GM18951 (cell line): ENCODE data around the gene SCFD2.
"Not testable (repeated sequence)": the region's sequence is repeated elsewhere in the genome, so short reads cannot be mapped to it uniquely, and the experiment has no call there.

ENCODE experiments used
- POLR2A ChIP-seq: IDR thresholded peaks from 4 replicates; pipeline ENCODE4 v1.6.1; 2011; ENCODE audit warnings: mild to moderate bottlenecking; ENCODE audit not compliant: insufficient read length, insufficient read depth; ENCODE audit errors: extremely low read depth
- in situ Hi-C: fragments of 300-500 bp; cut with MboI; formaldehyde crosslinking; loops from one replicate; pipeline ENCODE4 v1.12.0; 2022; ENCODE audit warnings: low sequenced_read_pairs, mixed read lengths, inconsistent platforms; ENCODE audit not compliant: unreplicated experiment

Gene SCFD2

DNA sequence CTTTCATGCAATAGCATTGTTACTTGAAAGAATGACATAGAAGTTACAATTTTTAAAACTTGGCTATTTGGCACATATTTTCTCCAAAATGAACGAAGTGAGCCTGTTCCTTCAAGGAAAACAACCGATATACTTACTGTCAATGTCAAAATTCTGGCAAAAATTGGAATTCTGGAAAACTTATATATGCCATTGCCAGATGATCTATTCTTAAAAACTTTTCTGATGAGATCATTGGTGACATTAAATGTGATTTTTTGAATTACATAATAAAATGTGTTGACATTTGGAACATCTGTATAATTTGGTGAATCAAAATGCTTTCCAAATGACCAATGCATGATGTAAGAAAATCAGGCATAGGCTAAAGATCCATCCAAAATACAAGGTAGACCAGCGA is 209.0 kb downstream of the SCFD2 start:
- in situ Hi-C loops, result no loop called here
- TF ChIP-seq POLR2A, result no peak

DNA sequence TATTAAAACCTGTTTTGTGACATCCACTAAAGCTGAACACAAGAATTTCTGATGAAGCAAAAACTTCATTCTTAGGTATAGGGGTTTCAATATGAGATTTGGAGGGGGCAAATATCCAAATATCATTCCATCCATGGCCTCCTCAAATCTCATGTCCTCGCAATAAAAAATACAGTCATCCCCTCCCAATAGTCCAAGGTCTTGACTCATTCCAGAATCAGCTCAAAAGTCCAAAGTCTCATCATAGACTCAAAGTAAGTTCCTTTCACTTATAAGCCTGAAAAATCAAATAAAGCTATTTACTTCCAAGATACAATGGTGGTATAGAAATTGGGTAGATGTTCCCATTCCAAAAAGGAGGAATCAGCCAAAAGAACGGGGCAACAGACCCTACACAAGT is 213.4 kb downstream of the SCFD2 start:
- in situ Hi-C loops, result no loop called here

DNA sequence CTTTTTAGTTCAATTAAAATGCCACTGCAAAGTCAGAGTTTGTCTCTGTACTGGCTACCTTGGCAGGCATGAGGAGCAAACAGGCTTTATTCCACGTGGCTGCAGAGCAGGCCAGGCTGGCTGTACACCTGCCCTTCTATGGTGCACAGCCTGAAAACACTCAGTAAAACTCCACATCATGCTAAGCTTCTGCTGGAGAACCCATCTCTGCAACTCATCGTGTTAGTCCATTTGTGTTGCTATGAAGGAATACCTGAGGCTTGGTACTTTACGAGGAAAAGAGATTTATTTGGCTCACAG is 214.4 kb downstream of the SCFD2 start:
- in situ Hi-C loops, result no loop called here
- TF ChIP-seq POLR2A, result no peak

More for the DNA sequence above, 213.4 kb downstream of the SCFD2 start:
- no peak for TF ChIP-seq POLR2A

- no peak for TF ChIP-seq POLR2A
These were observed 215.0 kb downstream of the SCFD2 start for GRCh38 chr4:53150631-53151488.

GRCh38 chr4:53147711-53148110 is 218.2 kb downstream of the SCFD2 start:
- no peak for TF ChIP-seq POLR2A
- in situ Hi-C loops, result no loop called here

More at GRCh38 chr4:53150631-53151488, 215.0 kb downstream of the SCFD2 start:
- in situ Hi-C loops, result no loop called here

DNA sequence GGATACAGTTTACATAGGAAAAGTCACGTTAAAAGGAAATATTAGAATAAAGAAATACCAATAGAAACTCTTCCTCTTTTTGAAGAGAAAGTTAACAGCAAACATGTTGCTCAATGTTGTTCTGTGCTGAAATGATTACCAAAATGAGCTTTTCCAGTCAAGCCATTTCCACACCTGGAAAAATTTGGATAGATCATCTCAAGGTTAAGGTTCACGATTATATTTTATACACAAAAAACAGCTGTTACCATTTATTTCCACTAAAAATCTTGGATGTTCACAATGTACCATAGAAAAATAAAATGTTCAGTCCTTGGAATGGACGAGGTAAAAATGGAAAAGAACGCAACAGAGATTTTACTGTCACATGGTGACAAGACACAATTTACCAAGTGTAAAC is 218.7 kb downstream of the SCFD2 start:
- in situ Hi-C loops, result no loop called here
- TF ChIP-seq POLR2A, result no peak

DNA sequence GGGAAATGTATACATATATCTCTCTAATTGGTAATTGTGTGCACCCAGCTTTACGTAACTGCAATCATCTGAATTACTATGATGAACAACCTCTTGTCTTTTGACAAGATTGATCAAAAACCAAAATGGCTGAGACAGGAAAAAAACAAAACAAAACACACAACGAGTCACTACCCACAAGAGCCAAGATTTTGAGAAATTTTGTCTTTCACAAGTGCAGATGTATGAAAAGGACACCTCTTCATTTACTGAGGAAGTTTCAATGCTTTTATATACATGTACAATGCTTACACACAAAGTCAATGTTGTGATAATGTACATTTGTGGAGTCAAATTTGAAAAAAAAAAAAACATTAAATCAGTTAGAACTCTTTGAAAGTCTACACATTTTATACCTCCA is 224.6 kb downstream of the SCFD2 start:
- in situ Hi-C loops, result no loop called here

DNA sequence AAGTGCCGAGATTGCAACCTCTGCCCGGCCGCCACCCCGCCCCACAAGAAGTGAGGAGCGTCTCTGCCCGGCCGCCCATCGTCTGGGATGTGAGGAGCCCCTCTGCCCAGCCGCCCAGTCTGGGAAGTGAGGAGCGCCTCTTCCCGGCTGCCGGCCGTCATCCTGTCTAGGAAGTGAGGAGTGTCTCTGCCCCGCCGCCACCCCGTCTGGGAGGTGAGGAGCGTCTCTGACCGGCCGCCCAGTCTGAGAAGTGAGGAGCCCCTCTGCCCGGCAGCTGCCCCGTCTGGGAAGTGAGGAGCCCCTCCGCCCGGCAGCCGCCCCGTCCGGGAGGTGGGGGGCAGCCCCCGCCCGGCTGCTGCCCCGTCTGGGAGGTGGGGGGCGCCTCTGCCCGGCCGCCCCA is 226.6 kb downstream of the SCFD2 start:
- in situ Hi-C loops, result not testable (repeated sequence)

More for the DNA sequence above, 224.6 kb downstream of the SCFD2 start:
- no peak for TF ChIP-seq POLR2A

GRCh38 chr4:53137468-53137867 is 228.4 kb downstream of the SCFD2 start:
- in situ Hi-C loops, result no loop called here

GRCh38 chr4:53136954-53137353 is 228.9 kb downstream of the SCFD2 start:
- in situ Hi-C loops, result no loop called here
- TF ChIP-seq POLR2A, result no peak

More at GRCh38 chr4:53137468-53137867, 228.4 kb downstream of the SCFD2 start:
- no peak for TF ChIP-seq POLR2A

DNA sequence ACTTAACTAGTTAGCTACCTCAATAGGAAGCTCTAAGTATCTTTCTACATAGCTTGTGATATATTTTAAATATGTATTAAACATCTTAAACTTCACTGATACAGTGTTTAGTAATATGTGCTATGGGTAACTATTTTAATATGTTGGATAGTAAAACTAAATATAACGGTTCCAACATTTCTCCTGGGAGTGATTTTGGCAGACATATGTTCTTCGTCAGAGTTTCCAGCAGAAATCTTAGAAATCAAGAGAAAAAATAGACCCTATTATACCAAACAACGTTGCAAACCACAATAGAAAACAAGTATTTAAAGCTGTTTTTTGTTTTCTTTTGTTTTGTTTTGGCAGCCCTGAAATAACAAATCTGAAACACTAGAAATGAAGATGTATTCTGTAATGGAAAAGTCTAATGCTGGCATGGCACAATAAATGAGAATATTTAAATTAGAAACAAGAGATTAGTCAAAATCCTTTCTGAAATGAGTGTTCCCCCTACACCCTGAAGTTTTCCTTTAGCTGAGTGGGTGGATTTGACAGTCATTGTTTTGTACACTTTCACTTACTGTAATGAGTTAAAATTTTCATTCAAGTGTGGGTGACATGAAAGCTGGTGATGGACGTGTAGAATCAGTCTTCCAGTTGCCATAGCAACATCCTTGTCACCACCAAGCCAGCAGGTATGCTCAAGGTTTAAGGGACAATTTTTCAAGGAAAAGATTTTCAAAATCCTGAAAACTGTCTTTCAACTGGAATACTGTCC is 233.5 kb downstream of the SCFD2 start:
- in situ Hi-C loops, result no loop called here
- TF ChIP-seq POLR2A, result no peak

- TF ChIP-seq POLR2A, result no peak
- in situ Hi-C loops, result no loop called here
These were observed 234.3 kb downstream of the SCFD2 start for GRCh38 chr4:53131562-53131925.

- in situ Hi-C loops, result no loop called here
- no peak for TF ChIP-seq POLR2A
These were observed 234.8 kb downstream of the SCFD2 start for GRCh38 chr4:53130896-53131561.
